GM13976 (cell line): ENCODE measurements around the gene USP14.

ENCODE experiments used
- DNase-seq: peaks from one replicate; pipeline ENCODE4 v3.0.0; 2012; ENCODE audit warnings: low spot score
- CTCF ChIP-seq: IDR thresholded peaks from 2 replicates; pipeline ENCODE4 v1.5.1; 2012; ENCODE audit warnings: borderline replicate concordance, mild to moderate bottlenecking; ENCODE audit not compliant: insufficient read depth; ENCODE audit errors: extremely low read depth, missing control alignments, control extremely low read depth
- in situ Hi-C: fragments of 300-500 bp; cut with MboI; formaldehyde crosslinking; loops from one replicate; pipeline ENCODE4 v1.12.0; 2022; ENCODE audit warnings: low sequenced_read_pairs, mixed read lengths, inconsistent platforms; ENCODE audit not compliant: unreplicated experiment

The USP14 gene

GRCh38 chr18:213966-214365, 55.6 kb downstream of the USP14 start:
- DNase-seq = no peak
- in situ Hi-C loops = no loop called here
- no peak for TF ChIP-seq CTCF

- TF ChIP-seq CTCF = no peak
- in situ Hi-C loops = no loop called here
These were observed 57.2 kb downstream of the USP14 start for GRCh38 chr18:215448-216010.

GRCh38 chr18:217532-218336, 59.4 kb downstream of the USP14 start:
- in situ Hi-C loops = no loop called here
- TF ChIP-seq CTCF = no peak
- DNase-seq = no peak

More at GRCh38 chr18:215448-216010, 57.2 kb downstream of the USP14 start:
- DNase-seq = no peak

- in situ Hi-C loops = no loop called here
- no peak for TF ChIP-seq CTCF
- DNase-seq = no peak
These were observed 62.4 kb downstream of the USP14 start for GRCh38 chr18:220708-221107.

- in situ Hi-C loops = no loop called here
These were observed 67.4 kb downstream of the USP14 start for GRCh38 chr18:225745-226144.

GRCh38 chr18:227374-227773, 69.0 kb downstream of the USP14 start:
- in situ Hi-C loops = no loop called here
- TF ChIP-seq CTCF = no peak
- DNase-seq = no peak

More at GRCh38 chr18:225745-226144, 67.4 kb downstream of the USP14 start:
- no peak for DNase-seq
- no peak for TF ChIP-seq CTCF
